ENCODE results near the gene CLTB. TPM values are rescaled to one million over a fixed set of nuclear protein-coding genes. Genes with fewer than 3 reads are reported as not detected.

CLTB gene
- polyA plus RNA-seq, 1 experiment, result 141 TPM

DNA sequence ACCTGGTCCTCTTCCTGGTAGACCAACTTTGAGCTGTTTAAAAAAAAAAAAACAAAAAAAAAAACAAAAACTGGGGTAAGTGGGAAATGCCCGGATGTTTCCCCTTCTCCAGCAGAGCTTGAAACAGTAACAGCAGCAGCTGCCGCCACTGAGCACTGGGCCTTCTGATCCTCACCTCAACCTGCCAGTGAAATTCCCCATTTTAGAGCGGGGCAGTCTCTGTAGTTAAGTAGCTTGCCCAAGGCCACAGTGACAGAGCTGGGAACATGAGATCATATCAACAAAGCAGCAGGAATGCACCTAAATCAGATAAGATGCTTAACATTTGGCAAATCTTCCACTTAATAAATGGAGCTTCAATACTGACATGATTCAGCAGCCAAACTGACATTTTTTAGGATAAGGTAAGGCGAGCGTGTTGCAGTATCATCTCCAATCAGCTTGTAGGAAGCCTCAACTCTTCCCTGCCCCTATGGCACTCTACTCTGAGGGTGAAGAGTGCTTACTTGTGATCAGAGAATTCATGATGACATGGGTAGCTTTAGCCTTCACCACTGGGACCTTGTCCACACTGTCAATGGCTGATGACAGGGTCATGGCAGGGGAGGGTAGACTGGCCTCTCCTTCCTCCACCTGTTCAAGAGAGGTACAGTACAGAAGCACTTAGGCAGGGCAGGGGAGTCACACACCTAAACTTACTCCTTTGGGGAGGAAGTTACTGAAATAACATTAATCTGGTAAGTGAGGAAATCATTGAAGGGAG is 64.0 kb downstream of the CLTB start:
- H3K27me3 ChIP-seq (ENCODE audit: control insufficient read depth, insufficient read depth, low read length), result no peaks in the 10 kb centered on the region
- CTCF ChIA-PET, result no interaction called here
- TF ChIP-seq, protein P1, sequence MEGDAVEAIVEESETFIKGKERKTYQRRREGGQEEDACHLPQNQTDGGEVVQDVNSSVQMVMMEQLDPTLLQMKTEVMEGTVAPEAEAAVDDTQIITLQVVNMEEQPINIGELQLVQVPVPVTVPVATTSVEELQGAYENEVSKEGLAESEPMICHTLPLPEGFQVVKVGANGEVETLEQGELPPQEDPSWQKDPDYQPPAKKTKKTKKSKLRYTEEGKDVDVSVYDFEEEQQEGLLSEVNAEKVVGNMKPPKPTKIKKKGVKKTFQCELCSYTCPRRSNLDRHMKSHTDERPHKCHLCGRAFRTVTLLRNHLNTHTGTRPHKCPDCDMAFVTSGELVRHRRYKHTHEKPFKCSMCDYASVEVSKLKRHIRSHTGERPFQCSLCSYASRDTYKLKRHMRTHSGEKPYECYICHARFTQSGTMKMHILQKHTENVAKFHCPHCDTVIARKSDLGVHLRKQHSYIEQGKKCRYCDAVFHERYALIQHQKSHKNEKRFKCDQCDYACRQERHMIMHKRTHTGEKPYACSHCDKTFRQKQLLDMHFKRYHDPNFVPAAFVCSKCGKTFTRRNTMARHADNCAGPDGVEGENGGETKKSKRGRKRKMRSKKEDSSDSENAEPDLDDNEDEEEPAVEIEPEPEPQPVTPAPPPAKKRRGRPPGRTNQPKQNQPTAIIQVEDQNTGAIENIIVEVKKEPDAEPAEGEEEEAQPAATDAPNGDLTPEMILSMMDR (IDR thresholded peaks at IDR 0.05; ENCODE audit: insufficient read depth, low read depth, low read length), result no peak
- peaks cover 37% of the 10 kb centered on the region for H3K36me3 ChIP-seq (ENCODE audit: control insufficient read depth, insufficient read depth, low read length)
- H3K4me3 ChIP-seq (ENCODE audit: low read depth, low read length), result no peak overlapping the region
- no peak for DNase-seq (ENCODE audit: low read depth)
- POLR2A ChIA-PET, result no interaction called here

DNA sequence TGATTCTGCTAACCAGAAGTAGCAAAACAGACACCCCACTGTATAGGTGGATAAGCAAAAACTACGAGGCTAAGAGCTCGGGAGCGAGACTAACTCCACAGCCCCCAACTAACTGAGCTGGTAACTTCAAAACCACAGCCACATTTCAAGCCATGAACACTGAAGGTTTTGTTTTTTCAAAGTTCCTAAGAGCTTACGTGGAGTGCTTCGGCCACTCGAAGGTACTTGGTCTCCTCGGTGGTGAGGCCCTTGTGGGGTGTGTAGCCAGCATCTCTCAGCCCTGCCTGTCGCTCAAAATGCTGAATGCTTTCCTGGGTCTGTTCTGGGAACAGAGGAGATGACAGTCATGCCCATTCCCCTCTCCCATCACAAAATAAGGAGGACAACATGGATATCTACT is 65.9 kb downstream of the CLTB start:
- no peaks in the 10 kb centered on the region for H3K27me3 ChIP-seq (ENCODE audit: control insufficient read depth, insufficient read depth, low read length)
- CTCF ChIA-PET, result no interaction called here
- POLR2A ChIA-PET, result no interaction called here

DNA sequence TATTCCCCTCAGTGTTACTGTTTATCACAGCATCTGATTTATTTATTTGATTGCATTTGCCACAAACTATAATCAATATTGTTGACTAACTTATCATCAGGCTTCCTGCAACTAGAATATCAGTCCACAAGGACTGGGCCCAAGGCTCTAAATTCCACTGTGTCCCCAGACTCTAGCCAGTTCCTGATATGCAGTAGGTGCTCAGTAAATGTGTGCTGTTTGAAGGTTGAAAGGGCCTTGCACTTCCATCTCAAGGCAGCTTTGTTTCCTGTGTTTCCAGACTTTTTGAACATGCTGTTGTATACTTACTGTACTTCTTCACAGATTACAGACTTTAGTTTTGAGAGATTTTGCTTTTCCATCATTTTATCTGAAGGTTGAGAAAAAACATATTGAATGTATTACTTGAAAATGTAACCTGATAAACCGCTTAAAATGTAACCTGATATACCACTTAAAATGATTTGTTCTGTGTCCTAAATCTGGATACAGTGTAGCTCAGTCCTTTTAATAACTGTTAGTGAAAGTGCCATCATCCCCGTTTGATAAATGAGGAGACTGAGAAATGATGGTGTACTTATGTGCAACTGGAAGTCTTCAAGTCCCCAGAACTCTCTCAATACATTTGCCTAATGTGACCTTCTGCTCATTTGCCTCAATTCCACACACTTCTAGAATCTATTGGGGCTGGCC is 73.4 kb downstream of the CLTB start:
- ChIA-PET POLR2A (no interaction called here), CTCF (interaction anchor here (1.3 kb wide), 1 partner anchor 20 kb away, joined by 4 read pairs; no protein-coding TSS in a partner anchor)
- no peak for DNase-seq (ENCODE audit: low read depth)

More for the DNA sequence above, 65.9 kb downstream of the CLTB start:
- peaks cover 38% of the 10 kb centered on the region for H3K36me3 ChIP-seq (ENCODE audit: control insufficient read depth, insufficient read depth, low read length)
- no peak overlapping the region for H3K4me3 ChIP-seq (ENCODE audit: low read depth, low read length)
- TF ChIP-seq, protein P1 (IDR thresholded peaks at IDR 0.05; ENCODE audit: insufficient read depth, low read depth, low read length), result no peak
- no peak for DNase-seq (ENCODE audit: low read depth)

More for the DNA sequence above, 73.4 kb downstream of the CLTB start:
- Histone ChIP-seq H3K27me3 (ENCODE audit: control insufficient read depth, insufficient read depth, low read length) (no peaks in the 10 kb centered on the region), H3K36me3 (ENCODE audit: control insufficient read depth, insufficient read depth, low read length) (peaks cover 15% of the 10 kb centered on the region), H3K4me3 (ENCODE audit: low read depth, low read length) (no peak overlapping the region)
- TF ChIP-seq, protein P1 (IDR thresholded peaks at IDR 0.05; ENCODE audit: insufficient read depth, low read depth, low read length), result no peak

Small RNA genes lying within 50 kb of the gene (small RNA-seq; reads per million reads assigned to genes)
- gene AC010297.1 (ENCODE audit: insufficient read length, low read depth, low replicate concordance) (not detected), gene MIR1271 (ENCODE audit: insufficient read length, low read depth, low replicate concordance) (7.4 reads per million, percentile 71 among the genes with 10 or more reads in this experiment)

Other genes starting within 250 kb of the CLTB start
- 6.6 and 8.0 TPM in 2 replicates for gene SIMC1, start 178.1 kb downstream of the CLTB start, polyA plus RNA-seq (2011; rRNA removed)
- gene KIAA1191, start 54.8 kb downstream of the CLTB start, polyA plus RNA-seq (2011; rRNA removed), result 119 and 171 TPM in 2 replicates
- gene ARL10, start 51.1 kb downstream of the CLTB start, polyA plus RNA-seq (2011; rRNA removed), result 3.2 and 4.8 TPM in 2 replicates
- gene NOP16, start 27.9 kb downstream of the CLTB start, polyA plus RNA-seq (2011; rRNA removed), result 35.9 and 36.8 TPM in 2 replicates
- gene HIGD2A, start 27.8 kb downstream of the CLTB start, polyA plus RNA-seq (2011; rRNA removed), result 104 and 118 TPM in 2 replicates
- 36.9 and 52.2 TPM in 2 replicates for gene FAF2, start 31.8 kb upstream of the CLTB start, polyA plus RNA-seq (2011; rRNA removed)
- 3.1 and 6.0 TPM in 2 replicates for gene RNF44, start 120.9 kb upstream of the CLTB start, polyA plus RNA-seq (2011; rRNA removed)
- gene CDHR2, start 132.8 kb upstream of the CLTB start, polyA plus RNA-seq (2011; rRNA removed), result not detected in 2 replicates
- gene GPRIN1, start 193.6 kb upstream of the CLTB start, polyA plus RNA-seq (2011; rRNA removed), result 1.9 and 2.4 TPM in 2 replicates
- not detected in 2 replicates for gene SNCB, start 214.0 kb upstream of the CLTB start, polyA plus RNA-seq (2011; rRNA removed)
- not detected in 2 replicates for gene EIF4E1B, start 214.1 kb upstream of the CLTB start, polyA plus RNA-seq (2011; rRNA removed)
- gene TSPAN17, start 230.9 kb upstream of the CLTB start, polyA plus RNA-seq (2011; rRNA removed), result 50.4 and 65.8 TPM in 2 replicates

Data from BJ (cell line).